PC-9 (cell line): Measurements from ENCODE around the gene IFIT2.

ENCODE experiments used
- CTCF ChIP-seq: fragments of 200-600 bp; sonication (generic); conservative IDR thresholded peaks from 2 replicates; pipeline ENCODE4 v1.6.1; 2017; ENCODE audit warnings: mixed run types, antibody characterized with exemption, mild to moderate bottlenecking, moderate library complexity
- EZH2 ChIP-seq: fragments of 200-600 bp; sonication (generic); IDR thresholded peaks from 2 replicates; pipeline ENCODE4 v1.8.0; 2017; ENCODE audit warnings: antibody characterized with exemption, low read depth

- TF ChIP-seq CTCF = no peak
- no peak for TF ChIP-seq EZH2
Observed at GRCh38 chr10:89256962-89257361, 44.9 kb upstream of the IFIT2 start.
